IMR-90 (cell line): Measurements from ENCODE around the gene NKAIN2.

Source experiments
- CEBPB ChIP-seq: IDR thresholded peaks from 2 replicates; pipeline ENCODE4 v1.6.1; 2012; ENCODE audit warnings: low read depth, low read length, improper control_type of control experiment
- CHD1 ChIP-seq: IDR thresholded peaks from 2 replicates; pipeline ENCODE4 v1.6.1; 2012; ENCODE audit warnings: low read depth, low read length, improper control_type of control experiment
- MAFK ChIP-seq: IDR thresholded peaks from 2 replicates; pipeline ENCODE4 v1.6.1; 2012; ENCODE audit warnings: low read depth, low read length, improper control_type of control experiment
- MAZ ChIP-seq: IDR thresholded peaks from 2 replicates; pipeline ENCODE4 v1.6.1; 2012; ENCODE audit warnings: low read depth, mild to moderate bottlenecking, low read length, improper control_type of control experiment, moderate library complexity, borderline replicate concordance
- MXI1 ChIP-seq: IDR thresholded peaks from 2 replicates; pipeline ENCODE4 v1.6.1; 2012; ENCODE audit warnings: low read depth, mild to moderate bottlenecking, low read length, moderate library complexity, borderline replicate concordance
- POLR2A ChIP-seq: IDR thresholded peaks from 2 replicates; pipeline ENCODE4 v1.6.1; 2012; ENCODE audit warnings: mild to moderate bottlenecking, low read depth, low read length
- RAD21 ChIP-seq: IDR thresholded peaks from 2 replicates; pipeline ENCODE4 v1.6.1; 2012; ENCODE audit warnings: low read length, improper control_type of control experiment
- RCOR1 ChIP-seq: IDR thresholded peaks from 2 replicates; pipeline ENCODE4 v1.6.1; 2012; ENCODE audit warnings: mild to moderate bottlenecking, low read length, improper control_type of control experiment; ENCODE audit not compliant: insufficient replicate concordance
- RFX5 ChIP-seq: IDR thresholded peaks from 2 replicates; pipeline ENCODE4 v1.8.0; 2012; ENCODE audit warnings: low read depth, mild to moderate bottlenecking, low read length, moderate library complexity
- TF ChIP-seq, protein P1 (sequence below): conservative IDR thresholded peaks from 2 replicates; pipeline ENCODE4 v1.5.1; 2012; ENCODE audit warnings: mild to moderate bottlenecking, low read depth, low read length, improper control_type of control experiment
- TF ChIP-seq, protein P2 (sequence below): fragments of 150-350 bp; IDR thresholded peaks from 2 replicates; pipeline ENCODE4 v1.6.1; 2017; ENCODE audit warnings: mild to moderate bottlenecking, antibody characterized with exemption, low read length, low read depth
- TF ChIP-seq, protein P3 (sequence below): fragments of 150-350 bp; IDR thresholded peaks from 2 replicates; pipeline ENCODE4 v1.6.1; 2016; ENCODE audit warnings: low read depth, mild to moderate bottlenecking, low read length, moderate library complexity, borderline replicate concordance

DNA sequence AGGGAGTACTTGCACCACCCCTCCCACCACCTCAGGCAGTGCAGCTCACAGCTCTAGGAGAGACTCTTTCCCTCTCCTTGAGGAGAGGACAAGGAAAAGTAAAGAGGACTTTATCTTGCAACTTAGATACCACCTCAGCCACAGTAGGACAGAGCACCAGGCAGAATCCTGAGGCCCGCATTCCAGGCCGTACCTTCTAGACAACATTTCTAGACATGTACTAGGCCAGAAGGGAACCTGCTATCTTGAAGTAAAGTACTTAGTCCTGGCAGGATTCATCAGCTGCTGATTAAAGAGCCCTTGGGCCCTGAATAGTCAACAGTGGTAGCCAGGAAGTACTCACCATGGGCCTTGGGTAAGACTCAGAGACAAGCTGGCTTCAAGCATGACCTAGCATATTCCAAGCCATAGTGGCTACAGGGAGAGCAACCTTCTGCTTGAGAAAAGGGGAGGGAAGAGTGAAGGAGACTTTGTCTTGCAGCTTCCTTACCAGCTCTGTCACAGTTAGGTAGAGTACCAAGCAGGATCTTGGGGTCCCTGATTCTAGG is 774.1 kb downstream of the NKAIN2 start:
- TF ChIP-seq POLR2A (no peak), MAZ (no peak), CEBPB (no peak), RFX5 (no peak), MXI1 (no peak), RCOR1 (no peak), RAD21 (no peak), CHD1 (no peak), MAFK (no peak)
- TF ChIP-seq, protein P1, sequence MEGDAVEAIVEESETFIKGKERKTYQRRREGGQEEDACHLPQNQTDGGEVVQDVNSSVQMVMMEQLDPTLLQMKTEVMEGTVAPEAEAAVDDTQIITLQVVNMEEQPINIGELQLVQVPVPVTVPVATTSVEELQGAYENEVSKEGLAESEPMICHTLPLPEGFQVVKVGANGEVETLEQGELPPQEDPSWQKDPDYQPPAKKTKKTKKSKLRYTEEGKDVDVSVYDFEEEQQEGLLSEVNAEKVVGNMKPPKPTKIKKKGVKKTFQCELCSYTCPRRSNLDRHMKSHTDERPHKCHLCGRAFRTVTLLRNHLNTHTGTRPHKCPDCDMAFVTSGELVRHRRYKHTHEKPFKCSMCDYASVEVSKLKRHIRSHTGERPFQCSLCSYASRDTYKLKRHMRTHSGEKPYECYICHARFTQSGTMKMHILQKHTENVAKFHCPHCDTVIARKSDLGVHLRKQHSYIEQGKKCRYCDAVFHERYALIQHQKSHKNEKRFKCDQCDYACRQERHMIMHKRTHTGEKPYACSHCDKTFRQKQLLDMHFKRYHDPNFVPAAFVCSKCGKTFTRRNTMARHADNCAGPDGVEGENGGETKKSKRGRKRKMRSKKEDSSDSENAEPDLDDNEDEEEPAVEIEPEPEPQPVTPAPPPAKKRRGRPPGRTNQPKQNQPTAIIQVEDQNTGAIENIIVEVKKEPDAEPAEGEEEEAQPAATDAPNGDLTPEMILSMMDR, result no peak
- TF ChIP-seq, protein P2, sequence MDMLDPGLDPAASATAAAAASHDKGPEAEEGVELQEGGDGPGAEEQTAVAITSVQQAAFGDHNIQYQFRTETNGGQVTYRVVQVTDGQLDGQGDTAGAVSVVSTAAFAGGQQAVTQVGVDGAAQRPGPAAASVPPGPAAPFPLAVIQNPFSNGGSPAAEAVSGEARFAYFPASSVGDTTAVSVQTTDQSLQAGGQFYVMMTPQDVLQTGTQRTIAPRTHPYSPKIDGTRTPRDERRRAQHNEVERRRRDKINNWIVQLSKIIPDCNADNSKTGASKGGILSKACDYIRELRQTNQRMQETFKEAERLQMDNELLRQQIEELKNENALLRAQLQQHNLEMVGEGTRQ, result no peak
- TF ChIP-seq, protein P3, sequence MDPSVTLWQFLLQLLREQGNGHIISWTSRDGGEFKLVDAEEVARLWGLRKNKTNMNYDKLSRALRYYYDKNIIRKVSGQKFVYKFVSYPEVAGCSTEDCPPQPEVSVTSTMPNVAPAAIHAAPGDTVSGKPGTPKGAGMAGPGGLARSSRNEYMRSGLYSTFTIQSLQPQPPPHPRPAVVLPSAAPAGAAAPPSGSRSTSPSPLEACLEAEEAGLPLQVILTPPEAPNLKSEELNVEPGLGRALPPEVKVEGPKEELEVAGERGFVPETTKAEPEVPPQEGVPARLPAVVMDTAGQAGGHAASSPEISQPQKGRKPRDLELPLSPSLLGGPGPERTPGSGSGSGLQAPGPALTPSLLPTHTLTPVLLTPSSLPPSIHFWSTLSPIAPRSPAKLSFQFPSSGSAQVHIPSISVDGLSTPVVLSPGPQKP, result no peak
